Neural progenitor cell (in vitro differentiated cells): ENCODE measurements around the gene NUDT22. TPM values are rescaled to one million over a fixed set of nuclear protein-coding genes. Genes with fewer than 3 reads are reported as not detected.

ENCODE experiments used
- DNase-seq: peaks from one replicate; pipeline ENCODE4 v3.0.0-alpha.2; 2016; ENCODE audit warnings: low spot score
- H2AFZ ChIP-seq: fragments of 200-600 bp; sonication (generic); replicated peaks from 2 replicates; pipeline ENCODE4 v1.6.1; 2016; ENCODE audit warnings: antibody characterized with exemption
- H3F3A ChIP-seq: fragments of 200-600 bp; sonication (generic); 2 replicates; pipeline ENCODE4 v1.6.1; 2016; ENCODE audit warnings: antibody characterized with exemption, low read depth
- H3K27ac ChIP-seq: fragments of 200-600 bp; sonication (generic); 2 replicates; pipeline ENCODE4 v1.5.1; 2016; ENCODE audit warnings: mild to moderate bottlenecking
- H3K27me3 ChIP-seq: fragments of 200-600 bp; sonication (generic); 2 replicates; pipeline ENCODE4 v1.6.1; 2016; ENCODE audit warnings: mild to moderate bottlenecking, moderate library complexity
- H3K36me3 ChIP-seq: fragments of 200-600 bp; sonication (generic); 2 replicates; pipeline ENCODE4 v1.5.1; 2016
- H3K4me1 ChIP-seq: fragments of 200-600 bp; sonication (generic); 2 replicates; pipeline ENCODE4 v1.6.1; 2016; ENCODE audit warnings: mixed run types
- H3K4me2 ChIP-seq: fragments of 200-600 bp; sonication (generic); 2 replicates; pipeline ENCODE4 v1.6.1; 2016
- H3K4me3 ChIP-seq: fragments of 200-600 bp; sonication (generic); 2 replicates; pipeline ENCODE4 v1.5.1; 2016
- H3K79me2 ChIP-seq: fragments of 200-600 bp; sonication (generic); 2 replicates; pipeline ENCODE4 v1.6.1; 2016; ENCODE audit warnings: low read depth
- H3K9ac ChIP-seq: fragments of 200-600 bp; sonication (generic); 2 replicates; pipeline ENCODE4 v1.6.1; 2016
- H3K9me3 ChIP-seq: fragments of 200-600 bp; sonication (generic); 2 replicates; pipeline ENCODE4 v1.5.1; 2016; ENCODE audit warnings: low read depth
- H4K20me1 ChIP-seq: fragments of 200-600 bp; sonication (generic); 2 replicates; pipeline ENCODE4 v1.6.1; 2016; ENCODE audit warnings: low read depth
- H3K27ac Mint-ChIP-seq: 3 replicates; pipeline ENCODE4 v1.8.0; 2021; ENCODE audit warnings: mixed read lengths
- H3K27me3 Mint-ChIP-seq: 2 replicates; pipeline ENCODE4 v1.8.0; 2022; ENCODE audit warnings: low read depth, mild to moderate bottlenecking, inconsistent platforms, moderate library complexity, mixed read lengths; ENCODE audit not compliant: insufficient read depth
- H3K36me3 Mint-ChIP-seq: 3 replicates; pipeline ENCODE4 v1.8.0; 2021; ENCODE audit warnings: mixed read lengths
- H3K4me1 Mint-ChIP-seq: 3 replicates; pipeline ENCODE4 v1.8.0; 2021; ENCODE audit warnings: mixed read lengths
- H3K4me3 Mint-ChIP-seq: 3 replicates; pipeline ENCODE4 v1.8.0; 2021; ENCODE audit warnings: mild to moderate bottlenecking, moderate library complexity, mixed read lengths
- H3K9me3 Mint-ChIP-seq: 3 replicates; pipeline ENCODE4 v1.8.0; 2020; ENCODE audit warnings: mixed read lengths
- EZH2 ChIP-seq: fragments of 200-600 bp; sonication (generic); IDR thresholded peaks from 2 replicates; pipeline ENCODE4 v1.6.1; 2017; ENCODE audit warnings: antibody characterized with exemption, mild to moderate bottlenecking, moderate library complexity
- EZH2phosphoT487 ChIP-seq: fragments of 200-600 bp; sonication (generic); IDR thresholded peaks from 2 replicates; pipeline ENCODE4 v1.6.1; 2017; ENCODE audit warnings: antibody characterized with exemption
- total RNA-seq: library from RNA; depleted of rRNA; stranded (reverse); fragments of >200 nt; gene quantifications from 2 replicates; pipeline ENCODE4 v1.2.3, GENCODE V29; 2015; ENCODE audit warnings: low replicate concordance
- TF ChIP-seq, protein P1 (sequence below): fragments of 200-600 bp; sonication (generic); IDR thresholded peaks from 2 replicates; pipeline ENCODE4 v1.5.1; 2017; ENCODE audit warnings: antibody characterized with exemption, mild to moderate bottlenecking

The NUDT22 gene
- total RNA-seq, 1 donor from 2014 or later, result 23.5 TPM

DNA sequence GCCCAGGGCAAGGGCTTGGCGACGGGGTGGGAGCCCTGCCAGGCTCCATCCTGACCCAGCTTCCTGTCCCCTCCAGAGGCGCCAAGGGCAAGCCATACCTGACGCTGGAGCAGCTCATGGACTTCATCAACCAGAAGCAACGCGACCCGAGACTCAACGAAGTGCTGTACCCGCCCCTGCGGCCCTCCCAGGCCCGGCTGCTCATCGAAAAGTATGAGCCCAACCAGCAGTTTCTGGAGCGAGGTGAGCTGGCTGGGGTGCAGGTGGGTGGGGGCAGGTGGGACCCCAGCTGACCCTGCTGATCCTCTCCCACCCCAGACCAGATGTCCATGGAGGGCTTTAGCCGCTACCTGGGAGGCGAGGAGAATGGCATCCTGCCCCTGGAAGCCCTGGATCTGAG lies 30.2 kb downstream of the NUDT22 start:
- no peak overlapping the region for H2AFZ ChIP-seq
- H3K4me1 Mint-ChIP-seq, result peaks cover 14% of the 10 kb centered on the region
- H4K20me1 ChIP-seq, result peaks cover 25% of the 10 kb centered on the region
- H3K9me3 Mint-ChIP-seq, result no peaks in the 10 kb centered on the region
- H3K27ac ChIP-seq, result no peak overlapping the region
- no peak for DNase-seq
- H3K27me3 Mint-ChIP-seq, result peaks cover 13% of the 10 kb centered on the region
- no peaks in the 10 kb centered on the region for H3K27me3 ChIP-seq
- no peak overlapping the region for H3K9ac ChIP-seq
- no peaks in the 10 kb centered on the region for H3K9me3 ChIP-seq
- H3K36me3 Mint-ChIP-seq, result peaks cover 17% of the 10 kb centered on the region
- no peak overlapping the region for H3K4me3 Mint-ChIP-seq
- peaks cover 7% of the 10 kb centered on the region for H3K4me1 ChIP-seq
- no peak overlapping the region for H3K4me3 ChIP-seq
- no peaks in the 10 kb centered on the region for H3K36me3 ChIP-seq
- H3F3A ChIP-seq, result peaks cover 9% of the 10 kb centered on the region
- H3K79me2 ChIP-seq, result peaks cover 11% of the 10 kb centered on the region
- H3K27ac Mint-ChIP-seq, result no peak overlapping the region
- no peak overlapping the region for H3K4me2 ChIP-seq
- TF ChIP-seq EZH2phosphoT487 (no peak), EZH2 (no peak)
- TF ChIP-seq, protein P1, sequence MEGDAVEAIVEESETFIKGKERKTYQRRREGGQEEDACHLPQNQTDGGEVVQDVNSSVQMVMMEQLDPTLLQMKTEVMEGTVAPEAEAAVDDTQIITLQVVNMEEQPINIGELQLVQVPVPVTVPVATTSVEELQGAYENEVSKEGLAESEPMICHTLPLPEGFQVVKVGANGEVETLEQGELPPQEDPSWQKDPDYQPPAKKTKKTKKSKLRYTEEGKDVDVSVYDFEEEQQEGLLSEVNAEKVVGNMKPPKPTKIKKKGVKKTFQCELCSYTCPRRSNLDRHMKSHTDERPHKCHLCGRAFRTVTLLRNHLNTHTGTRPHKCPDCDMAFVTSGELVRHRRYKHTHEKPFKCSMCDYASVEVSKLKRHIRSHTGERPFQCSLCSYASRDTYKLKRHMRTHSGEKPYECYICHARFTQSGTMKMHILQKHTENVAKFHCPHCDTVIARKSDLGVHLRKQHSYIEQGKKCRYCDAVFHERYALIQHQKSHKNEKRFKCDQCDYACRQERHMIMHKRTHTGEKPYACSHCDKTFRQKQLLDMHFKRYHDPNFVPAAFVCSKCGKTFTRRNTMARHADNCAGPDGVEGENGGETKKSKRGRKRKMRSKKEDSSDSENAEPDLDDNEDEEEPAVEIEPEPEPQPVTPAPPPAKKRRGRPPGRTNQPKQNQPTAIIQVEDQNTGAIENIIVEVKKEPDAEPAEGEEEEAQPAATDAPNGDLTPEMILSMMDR, result no peak

DNA sequence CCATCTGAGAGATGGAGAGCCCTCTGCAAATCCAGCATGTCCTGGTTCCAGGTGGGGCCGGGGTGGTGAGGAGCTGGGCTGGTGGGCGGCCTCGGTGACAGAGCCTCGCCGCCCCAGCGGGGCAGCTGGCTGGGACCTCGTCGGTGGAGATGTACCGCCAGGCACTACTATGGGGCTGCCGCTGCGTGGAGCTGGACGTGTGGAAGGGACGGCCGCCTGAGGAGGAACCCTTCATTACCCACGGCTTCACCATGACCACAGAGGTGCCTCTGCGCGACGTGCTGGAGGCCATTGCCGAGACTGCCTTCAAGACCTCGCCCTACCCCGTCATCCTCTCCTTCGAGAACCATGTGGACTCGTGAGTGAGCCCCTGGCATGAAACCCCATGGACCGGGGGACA lies 32.3 kb downstream of the NUDT22 start:
- peaks cover 10% of the 10 kb centered on the region for H3K27me3 Mint-ChIP-seq
- Histone ChIP-seq H3K4me3 (no peak overlapping the region), H3K4me2 (no peak overlapping the region), H3K27me3 (no peaks in the 10 kb centered on the region), H3K36me3 (no peaks in the 10 kb centered on the region), H3K9me3 (no peaks in the 10 kb centered on the region), H4K20me1 (peaks cover 11% of the 10 kb centered on the region), H3F3A (peaks cover 2% of the 10 kb centered on the region), H3K79me2 (no peaks in the 10 kb centered on the region), H2AFZ (no peak overlapping the region), H3K9ac (no peak overlapping the region), H3K4me1 (no peaks in the 10 kb centered on the region), H3K27ac (no peak overlapping the region)
- H3K9me3 Mint-ChIP-seq, result no peaks in the 10 kb centered on the region
- peaks cover 22% of the 10 kb centered on the region for H3K36me3 Mint-ChIP-seq
- no peak for DNase-seq
- TF ChIP-seq EZH2 (no peak), EZH2phosphoT487 (no peak)
- TF ChIP-seq, protein P1, result no peak
- peaks cover 9% of the 10 kb centered on the region for H3K4me1 Mint-ChIP-seq
- H3K4me3 Mint-ChIP-seq, result no peak overlapping the region
- no peak overlapping the region for H3K27ac Mint-ChIP-seq

DNA sequence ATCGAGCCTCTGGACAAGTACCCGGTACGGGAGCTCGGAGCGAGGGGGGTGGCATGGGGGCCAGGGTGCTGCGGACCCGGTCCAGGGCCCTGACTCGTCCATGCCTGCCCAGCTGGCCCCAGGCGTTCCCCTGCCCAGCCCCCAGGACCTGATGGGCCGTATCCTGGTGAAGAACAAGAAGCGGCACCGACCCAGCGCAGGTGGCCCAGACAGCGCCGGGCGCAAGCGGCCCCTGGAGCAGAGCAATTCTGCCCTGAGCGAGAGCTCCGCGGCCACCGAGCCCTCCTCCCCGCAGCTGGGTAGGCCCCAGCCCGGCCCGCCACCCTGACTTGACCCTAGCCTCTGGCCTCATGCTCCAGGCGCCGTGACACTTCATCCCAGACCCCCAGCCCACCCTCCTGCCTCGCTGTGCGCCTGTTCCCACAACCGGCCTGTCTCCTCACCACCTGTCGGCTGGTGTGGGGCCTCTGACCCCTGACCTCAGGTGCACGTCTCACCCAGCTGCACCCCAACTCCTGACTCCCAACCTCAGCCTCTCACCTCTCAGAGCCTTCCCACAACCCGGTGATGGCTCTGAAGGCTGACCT lies 33.0 kb downstream of the NUDT22 start:
- no peaks in the 10 kb centered on the region for H3F3A ChIP-seq
- H3K79me2 ChIP-seq, result no peaks in the 10 kb centered on the region
- DNase-seq, result no peak
- no peak overlapping the region for H3K4me2 ChIP-seq
- H4K20me1 ChIP-seq, result peaks cover 4% of the 10 kb centered on the region
- H3K4me3 ChIP-seq, result no peak overlapping the region
- H2AFZ ChIP-seq, result no peak overlapping the region
- no peaks in the 10 kb centered on the region for H3K9me3 Mint-ChIP-seq
- no peaks in the 10 kb centered on the region for H3K9me3 ChIP-seq
- H3K27ac ChIP-seq, result no peak overlapping the region
- H3K27ac Mint-ChIP-seq, result no peak overlapping the region
- H3K36me3 Mint-ChIP-seq, result peaks cover 20% of the 10 kb centered on the region
- TF ChIP-seq EZH2phosphoT487, result no peak
- TF ChIP-seq, protein P1, result no peak
- TF ChIP-seq EZH2, result no peak
- no peaks in the 10 kb centered on the region for H3K4me1 ChIP-seq
- H3K4me1 Mint-ChIP-seq, result peaks cover 3% of the 10 kb centered on the region
- no peaks in the 10 kb centered on the region for H3K27me3 ChIP-seq
- H3K9ac ChIP-seq, result no peak overlapping the region
- H3K36me3 ChIP-seq, result no peaks in the 10 kb centered on the region
- H3K27me3 Mint-ChIP-seq, result peaks cover 10% of the 10 kb centered on the region
- H3K4me3 Mint-ChIP-seq, result peak overlapping the region; percentile 51
